ENCODE results near the gene TNFAIP8.
"Not testable (repeated sequence)": the region's sequence is repeated elsewhere in the genome, so short reads cannot be mapped to it uniquely, and the experiment has no call there.

DNA sequence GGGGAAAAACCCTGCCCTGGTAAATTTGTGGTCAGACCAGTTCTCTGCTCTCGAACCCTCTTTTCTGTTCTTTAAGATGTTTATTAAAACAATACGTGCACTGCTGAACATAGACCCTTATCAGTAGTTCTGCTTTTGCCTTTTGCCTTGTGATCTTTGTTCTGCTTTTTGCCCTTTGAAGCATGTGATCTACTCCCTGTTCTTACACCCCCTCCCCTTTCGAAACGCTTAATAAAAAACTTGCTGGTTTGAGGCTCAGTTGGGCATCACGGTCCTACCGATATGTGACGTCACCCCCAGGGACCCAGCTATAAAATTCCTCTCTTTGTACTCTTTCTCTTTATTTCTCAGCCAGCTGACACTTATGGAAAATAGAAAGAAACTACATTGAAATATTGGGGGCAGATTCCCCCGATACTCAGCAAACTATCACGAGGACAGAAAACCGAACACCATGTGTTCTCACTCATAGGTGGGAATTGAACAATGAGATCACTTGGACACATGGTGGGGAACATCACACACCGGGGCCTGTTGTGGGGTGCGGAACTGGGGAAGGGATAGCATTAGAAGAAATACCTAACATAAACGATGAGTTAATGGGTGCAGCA lies 58.4 kb downstream of the TNFAIP8 start:
- TF ChIP-seq POLR2A, POLR2AphosphoS5, EP300 (IDR thresholded peaks at IDR 0.05): not testable (repeated sequence)
- TF ChIP-seq, protein P1, sequence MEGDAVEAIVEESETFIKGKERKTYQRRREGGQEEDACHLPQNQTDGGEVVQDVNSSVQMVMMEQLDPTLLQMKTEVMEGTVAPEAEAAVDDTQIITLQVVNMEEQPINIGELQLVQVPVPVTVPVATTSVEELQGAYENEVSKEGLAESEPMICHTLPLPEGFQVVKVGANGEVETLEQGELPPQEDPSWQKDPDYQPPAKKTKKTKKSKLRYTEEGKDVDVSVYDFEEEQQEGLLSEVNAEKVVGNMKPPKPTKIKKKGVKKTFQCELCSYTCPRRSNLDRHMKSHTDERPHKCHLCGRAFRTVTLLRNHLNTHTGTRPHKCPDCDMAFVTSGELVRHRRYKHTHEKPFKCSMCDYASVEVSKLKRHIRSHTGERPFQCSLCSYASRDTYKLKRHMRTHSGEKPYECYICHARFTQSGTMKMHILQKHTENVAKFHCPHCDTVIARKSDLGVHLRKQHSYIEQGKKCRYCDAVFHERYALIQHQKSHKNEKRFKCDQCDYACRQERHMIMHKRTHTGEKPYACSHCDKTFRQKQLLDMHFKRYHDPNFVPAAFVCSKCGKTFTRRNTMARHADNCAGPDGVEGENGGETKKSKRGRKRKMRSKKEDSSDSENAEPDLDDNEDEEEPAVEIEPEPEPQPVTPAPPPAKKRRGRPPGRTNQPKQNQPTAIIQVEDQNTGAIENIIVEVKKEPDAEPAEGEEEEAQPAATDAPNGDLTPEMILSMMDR (IDR thresholded peaks at IDR 0.05), result not testable (repeated sequence)

Measured in stomach (tissue), 4 donors.